Effector CD4-positive, alpha-beta T cell (primary cell): ENCODE measurements around the gene TTC28.
"Not testable (repeated sequence)": the region's sequence is repeated elsewhere in the genome, so short reads cannot be mapped to it uniquely, and the experiment has no call there.

ENCODE experiments used
- DNase-seq: peaks from one replicate; pipeline ENCODE4 v3.0.0-alpha.2; 2020

The TTC28 gene

DNA sequence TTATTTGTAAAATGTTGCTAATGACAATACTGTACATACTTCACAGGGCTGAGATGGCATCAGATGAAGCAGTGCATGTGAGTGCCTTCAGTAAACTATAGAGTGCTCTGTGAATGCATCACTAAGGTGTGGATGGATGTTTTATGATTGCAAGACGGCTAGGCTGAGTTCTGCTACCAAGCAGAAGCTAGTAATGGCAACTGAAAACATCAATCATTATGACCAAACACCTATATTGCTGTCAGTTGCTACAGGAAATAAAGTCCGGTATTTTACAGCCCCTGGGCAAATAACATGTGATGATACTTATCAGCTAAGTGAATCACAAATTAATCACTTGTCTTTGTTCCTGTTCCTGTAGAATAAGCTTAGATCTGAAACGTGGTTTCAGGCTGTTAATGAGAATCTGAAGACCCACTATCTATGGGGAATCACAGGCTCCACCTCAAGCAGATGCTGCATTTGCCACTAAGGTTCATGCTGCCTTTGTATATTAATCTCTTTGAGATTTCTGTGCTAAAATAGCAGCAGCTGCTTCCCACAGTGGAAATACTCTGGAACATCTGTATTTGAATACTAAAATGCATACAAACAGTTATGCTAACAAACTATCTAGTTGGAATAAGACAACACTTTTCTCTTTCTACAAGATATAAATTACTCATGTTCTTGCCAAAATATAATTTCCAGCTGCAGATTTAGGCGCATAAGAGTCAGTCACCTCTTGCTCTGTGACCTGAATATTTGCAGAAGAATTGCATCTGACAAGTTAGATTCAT lies 506.6 kb downstream of the TTC28 start:
- DNase-seq: no peak

- no peak for DNase-seq
Observed at GRCh38 chr22:28171712-28172111, 507.9 kb downstream of the TTC28 start.

DNA sequence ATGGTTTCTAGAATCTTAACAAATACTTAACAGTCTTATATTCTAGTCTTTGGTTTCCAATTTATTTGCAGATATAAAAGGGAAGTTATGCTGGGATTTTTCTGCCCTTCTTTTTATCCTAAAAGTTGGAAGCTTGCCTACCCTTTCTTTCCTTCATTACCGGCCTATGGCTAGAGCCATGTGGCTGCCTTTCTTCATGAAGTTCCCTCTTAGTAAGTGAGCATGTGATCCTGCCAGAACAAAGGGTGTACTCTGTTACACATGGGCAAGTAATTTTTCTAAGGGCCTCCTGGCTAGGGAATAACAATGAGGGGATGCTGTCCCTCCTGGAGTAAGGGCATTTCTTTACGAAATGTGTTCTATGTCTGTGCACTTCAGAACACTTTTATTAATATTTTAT lies 508.5 kb downstream of the TTC28 start:
- no peak for DNase-seq

DNA sequence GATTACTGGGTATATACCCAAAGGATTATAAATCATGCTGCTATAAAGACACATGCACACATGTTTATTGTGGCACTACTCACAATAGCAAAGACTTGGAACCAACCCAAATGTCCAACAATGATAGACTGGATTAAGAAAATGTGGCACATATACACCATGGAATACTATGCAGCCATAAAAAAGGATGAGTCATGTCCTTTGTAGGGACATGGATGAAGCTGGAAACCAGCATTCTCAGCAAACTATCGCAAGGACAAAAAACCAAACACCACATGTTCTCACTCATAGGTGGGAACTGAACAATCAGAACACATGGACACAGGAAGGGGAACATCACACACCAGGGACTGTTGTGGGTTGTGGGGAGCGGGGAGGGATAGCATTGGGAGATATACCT lies 510.3 kb downstream of the TTC28 start:
- DNase-seq: not testable (repeated sequence)

- no peak for DNase-seq
Observed at GRCh38 chr22:28155808-28156207, 523.8 kb downstream of the TTC28 start.

DNA sequence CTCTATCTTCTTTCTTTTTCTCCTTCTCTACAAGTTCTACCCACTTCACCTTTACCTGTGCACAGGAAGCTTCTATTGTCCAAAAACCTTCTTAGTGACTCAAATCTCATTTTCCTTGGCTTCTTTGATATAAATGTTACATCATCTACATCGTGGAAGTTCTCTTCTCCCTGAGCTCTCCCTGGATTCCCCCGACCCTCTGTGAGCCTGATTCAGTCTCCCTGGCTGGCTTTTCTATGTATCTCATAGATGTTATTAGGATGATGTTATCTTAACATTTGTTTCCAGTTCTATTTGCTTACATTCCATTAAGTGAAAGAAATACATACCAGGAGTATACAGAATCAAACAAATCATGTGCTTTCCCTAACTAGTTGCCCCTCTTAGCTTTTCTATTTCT lies 524.8 kb downstream of the TTC28 start:
- DNase-seq: no peak

- DNase-seq: no peak
Observed at GRCh38 chr22:28151151-28151816, 528.4 kb downstream of the TTC28 start.

DNA sequence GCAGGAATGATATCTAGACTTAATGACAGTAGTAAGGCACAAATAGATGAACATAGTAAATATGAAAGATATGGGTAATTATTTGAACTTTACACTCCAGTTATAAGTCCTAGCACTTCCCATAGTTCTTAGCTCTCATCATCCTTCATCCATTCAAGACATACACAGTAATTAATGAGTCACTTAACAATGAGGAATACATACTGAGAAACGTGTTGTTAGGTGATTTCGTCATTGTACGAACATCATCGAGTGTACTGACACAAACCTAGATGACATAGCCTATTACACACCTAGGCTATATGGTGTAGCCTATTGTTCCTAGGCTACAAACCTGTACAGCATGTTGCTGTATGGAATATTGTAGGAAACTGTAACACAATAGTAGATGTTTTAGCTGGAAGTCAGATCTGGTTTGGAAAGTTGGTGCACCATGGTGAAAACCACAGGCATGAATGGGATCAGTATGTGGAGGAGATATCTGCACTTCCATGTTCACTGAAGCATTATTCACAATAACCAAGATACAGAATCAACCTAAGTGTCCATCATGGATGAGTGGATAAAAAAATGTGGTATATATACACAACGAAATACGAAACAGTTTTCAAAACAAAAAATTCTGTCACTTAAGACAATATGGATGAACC lies 530.7 kb downstream of the TTC28 start:
- no peak for DNase-seq

- DNase-seq: no peak
Observed at GRCh38 chr22:28147401-28147800, 532.2 kb downstream of the TTC28 start.

- DNase-seq: no peak
Observed at GRCh38 chr22:28146401-28147314, 533.0 kb downstream of the TTC28 start.

DNA sequence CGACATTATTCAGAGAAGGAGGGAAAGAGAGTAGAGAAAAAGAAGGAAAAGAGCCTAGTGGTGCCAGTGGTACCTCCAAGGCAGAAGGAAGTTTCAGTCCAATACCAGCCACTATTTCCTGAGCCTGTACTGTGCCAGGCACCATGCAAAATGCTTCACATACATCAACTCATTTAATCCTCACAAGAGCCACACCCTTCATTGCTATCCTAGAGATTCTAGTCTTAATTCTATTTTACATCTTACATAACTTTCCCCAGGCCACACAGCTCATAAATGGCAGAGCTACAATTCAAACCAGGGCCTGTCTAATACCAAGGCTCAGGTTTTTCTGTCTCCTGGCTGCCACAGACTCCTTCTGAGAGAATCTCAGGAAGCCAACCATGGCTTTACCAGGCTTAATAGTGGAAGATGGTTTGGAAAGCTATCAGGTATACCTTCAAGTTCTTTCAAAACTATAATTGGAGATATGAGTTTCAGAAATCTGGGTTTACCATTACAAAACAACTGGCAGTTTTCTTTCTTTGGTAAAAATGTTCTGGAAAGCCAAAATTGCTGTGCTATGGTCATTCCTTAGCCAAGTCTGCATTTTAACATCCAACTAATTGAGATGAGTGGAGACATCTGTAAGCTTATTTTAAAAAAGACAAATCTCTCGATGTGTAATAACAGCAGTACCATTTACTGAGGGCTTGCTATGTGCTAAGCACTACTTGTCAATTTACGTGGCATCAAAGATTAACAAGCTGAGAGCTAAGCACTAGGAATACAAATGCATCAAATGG lies 535.5 kb downstream of the TTC28 start:
- DNase-seq: no peak

DNA sequence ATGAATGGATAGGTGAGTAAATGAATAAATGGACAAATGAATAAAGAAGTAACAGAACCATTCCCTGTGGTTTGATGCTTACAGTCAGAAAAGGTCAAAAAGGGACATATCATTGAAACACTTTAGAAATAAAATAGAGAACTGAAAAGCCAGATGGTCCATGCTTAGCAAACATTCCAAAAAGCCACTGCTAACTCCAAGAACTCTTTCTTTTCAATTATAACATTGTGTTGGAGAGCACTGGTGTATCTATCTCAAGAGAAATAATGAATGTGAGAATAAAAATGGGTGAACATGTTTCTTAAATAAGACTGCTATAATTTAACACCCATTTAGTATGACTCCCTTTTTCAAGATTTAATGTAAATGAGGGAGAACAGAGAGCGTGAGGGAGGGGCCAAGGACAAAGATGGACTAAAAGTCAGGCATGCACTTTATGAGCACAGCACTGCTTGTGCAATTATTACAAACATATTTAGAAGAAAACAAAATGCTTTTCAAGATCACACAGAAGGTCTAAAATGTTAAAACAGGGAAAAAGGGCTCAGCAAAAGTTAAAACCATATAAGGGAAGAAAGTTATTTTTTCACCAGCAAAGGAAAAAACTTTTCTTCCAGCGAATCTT lies 536.3 kb downstream of the TTC28 start:
- DNase-seq: no peak

- DNase-seq: no peak
Observed at GRCh38 chr22:28142361-28142961, 537.2 kb downstream of the TTC28 start.

DNA sequence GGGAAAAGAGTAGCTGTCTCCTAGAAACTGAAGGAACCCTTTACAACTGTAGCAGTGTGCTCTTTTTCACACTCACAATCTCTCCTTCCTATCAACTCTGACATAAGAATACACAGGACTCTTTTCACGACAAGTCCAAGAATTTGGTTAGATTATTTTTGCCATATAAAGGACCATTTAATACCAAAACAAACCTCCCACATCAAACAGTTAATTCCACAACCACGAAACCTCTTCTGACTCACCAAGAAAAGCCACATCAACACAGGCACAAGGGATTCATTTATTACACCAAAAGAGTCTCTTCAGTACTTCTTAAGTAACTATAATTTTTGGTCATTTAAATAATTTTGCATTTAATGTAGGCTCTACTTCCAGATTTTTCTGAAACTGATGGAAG lies 538.0 kb downstream of the TTC28 start:
- no peak for DNase-seq

GRCh38 chr22:28139961-28140360 lies 539.7 kb downstream of the TTC28 start:
- DNase-seq: no peak

GRCh38 chr22:28139516-28139915 lies 540.1 kb downstream of the TTC28 start:
- no peak for DNase-seq

GRCh38 chr22:28137036-28137435 lies 542.6 kb downstream of the TTC28 start:
- no peak for DNase-seq

GRCh38 chr22:28132466-28132865 lies 547.2 kb downstream of the TTC28 start:
- no peak for DNase-seq

DNA sequence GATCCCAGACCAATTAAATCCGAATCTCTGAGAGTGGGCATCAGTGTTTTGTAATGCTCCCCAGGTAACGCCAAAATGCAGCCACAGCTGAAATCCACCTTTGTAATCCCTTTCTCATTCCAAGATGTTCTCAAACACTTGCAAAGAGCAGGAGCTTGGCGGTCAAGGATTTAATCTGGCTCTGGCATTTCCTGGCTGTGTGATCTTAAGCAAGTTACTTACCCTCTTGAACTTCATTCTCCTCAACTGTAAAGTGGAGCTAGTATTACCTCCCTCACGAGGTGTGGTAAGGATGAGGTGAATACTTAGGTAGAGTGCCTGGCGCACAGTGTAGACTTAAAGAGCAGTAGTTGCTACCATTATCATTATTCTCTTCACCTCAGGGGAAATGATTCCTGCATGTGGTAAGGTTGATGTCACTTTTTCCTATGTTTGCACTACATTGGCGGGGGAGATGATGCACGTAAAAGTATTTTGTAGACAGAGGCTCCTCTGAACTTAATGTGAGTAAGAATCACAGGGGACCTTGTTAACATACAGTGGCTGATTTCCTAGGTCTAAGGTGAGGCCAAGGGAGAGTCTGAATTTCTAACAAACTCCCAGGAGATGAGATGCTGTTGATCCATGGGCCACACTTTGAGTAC lies 550.2 kb downstream of the TTC28 start:
- no peak for DNase-seq

DNA sequence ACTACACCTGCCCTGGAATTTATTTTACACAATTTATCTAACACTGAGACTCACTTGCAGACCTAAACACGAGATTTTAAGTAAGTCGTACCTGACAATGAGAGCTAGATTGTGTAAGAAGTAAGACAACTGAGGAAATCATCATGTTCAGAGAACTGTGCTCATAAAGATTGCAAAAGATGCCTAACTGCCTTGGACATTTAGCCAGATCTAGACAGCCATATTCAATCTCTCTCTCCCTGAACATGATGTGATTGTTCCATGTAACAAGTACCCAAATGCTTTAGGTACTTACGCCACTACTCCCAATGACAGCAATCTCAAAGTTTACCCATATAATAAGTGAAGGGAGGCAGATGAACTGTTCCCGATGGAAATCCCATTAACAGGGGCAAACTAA lies 550.8 kb downstream of the TTC28 start:
- DNase-seq: no peak

DNA sequence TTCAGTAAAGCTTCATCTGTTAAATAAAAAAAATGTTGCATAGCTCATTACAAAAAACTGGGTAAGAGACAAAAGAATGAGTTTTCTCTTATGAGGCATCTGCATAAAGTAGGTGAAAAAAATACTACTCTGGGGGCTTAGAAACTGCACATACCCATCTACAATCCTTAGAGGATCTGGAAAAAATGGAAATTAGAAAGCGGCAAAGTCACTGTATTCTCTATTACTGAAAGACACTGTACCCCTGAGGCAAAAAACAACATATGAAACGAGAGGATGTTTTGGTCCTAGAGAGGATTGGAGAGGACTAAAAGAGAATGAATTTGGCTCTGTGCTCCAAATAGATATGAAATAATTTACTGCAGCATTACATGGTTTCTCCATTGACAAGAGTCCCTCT lies 553.8 kb downstream of the TTC28 start:
- no peak for DNase-seq
